HL-60/S4 treated with phorbol 12-myristate 13-acetate at 8.2 ng/mL for 4 days and 3 days (cell line): Measurements from ENCODE around the gene AFG1L.
"Not testable (repeated sequence)": the region's sequence is repeated elsewhere in the genome, so short reads cannot be mapped to it uniquely, and the experiment has no call there.

Experiments
- in situ Hi-C: fragments of 300-500 bp; cut with MboI; formaldehyde crosslinking; loops from 2 replicates; pipeline ENCODE4 v1.15.0; 2022; ENCODE audit warnings: low sequenced_read_pairs

Gene AFG1L

GRCh38 chr6:108287373-108287772, 7.5 kb upstream of the AFG1L start:
- in situ Hi-C loops, result no loop called here

GRCh38 chr6:108288742-108289141, 6.1 kb upstream of the AFG1L start:
- in situ Hi-C loops, result no loop called here

GRCh38 chr6:108291091-108291490, 3.8 kb upstream of the AFG1L start:
- in situ Hi-C loops, result no loop called here

GRCh38 chr6:108292561-108292960, 2.3 kb upstream of the AFG1L start:
- in situ Hi-C loops, result not testable (repeated sequence)

GRCh38 chr6:108293527-108294296, 1.1 kb upstream of the AFG1L start:
- in situ Hi-C loops, result no loop called here

- in situ Hi-C loops, result no loop called here
These were observed 542 bp upstream of the AFG1L start for GRCh38 chr6:108294297-108294726.

GRCh38 chr6:108295676-108296075, 822 bp downstream of the AFG1L start:
- in situ Hi-C loops, result no loop called here

GRCh38 chr6:108302386-108302785, 7.5 kb downstream of the AFG1L start:
- in situ Hi-C loops, result no loop called here

GRCh38 chr6:108304646-108305045, 9.8 kb downstream of the AFG1L start:
- in situ Hi-C loops, result no loop called here

GRCh38 chr6:108308641-108309040, 13.8 kb downstream of the AFG1L start:
- in situ Hi-C loops, result not testable (repeated sequence)

GRCh38 chr6:108309844-108310243, 15.0 kb downstream of the AFG1L start:
- in situ Hi-C loops, result no loop called here

GRCh38 chr6:108312605-108313004, 17.8 kb downstream of the AFG1L start:
- in situ Hi-C loops, result no loop called here

GRCh38 chr6:108321253-108321747, 26.4 kb downstream of the AFG1L start:
- in situ Hi-C loops, result no loop called here

- in situ Hi-C loops, result no loop called here
These were observed 27.9 kb downstream of the AFG1L start for GRCh38 chr6:108322728-108323127.

- in situ Hi-C loops, result no loop called here
These were observed 29.0 kb downstream of the AFG1L start for GRCh38 chr6:108323710-108324466.

GRCh38 chr6:108330221-108330785, 35.4 kb downstream of the AFG1L start:
- in situ Hi-C loops, result not testable (repeated sequence)

GRCh38 chr6:108330806-108331205, 36.0 kb downstream of the AFG1L start:
- in situ Hi-C loops, result no loop called here

GRCh38 chr6:108331982-108332381, 37.1 kb downstream of the AFG1L start:
- in situ Hi-C loops, result no loop called here

- in situ Hi-C loops, result no loop called here
These were observed 42.1 kb downstream of the AFG1L start for GRCh38 chr6:108336971-108337370.

GRCh38 chr6:108337721-108338120, 42.9 kb downstream of the AFG1L start:
- in situ Hi-C loops, result no loop called here

- in situ Hi-C loops, result no loop called here
These were observed 46.5 kb downstream of the AFG1L start for GRCh38 chr6:108341372-108341771.

GRCh38 chr6:108343894-108344293, 49.0 kb downstream of the AFG1L start:
- in situ Hi-C loops, result no loop called here
